GM21737 (cell line): Measurements from ENCODE around the gene ST8SIA6.

Source experiments
- ATAC-seq: cut with Tn5 transposase; IDR thresholded peaks from one replicate; pipeline ENCODE4 v1.9.1; 2021; ENCODE audit warnings: mild to moderate bottlenecking, moderate library complexity; ENCODE audit not compliant: unreplicated experiment

ST8SIA6 gene

DNA sequence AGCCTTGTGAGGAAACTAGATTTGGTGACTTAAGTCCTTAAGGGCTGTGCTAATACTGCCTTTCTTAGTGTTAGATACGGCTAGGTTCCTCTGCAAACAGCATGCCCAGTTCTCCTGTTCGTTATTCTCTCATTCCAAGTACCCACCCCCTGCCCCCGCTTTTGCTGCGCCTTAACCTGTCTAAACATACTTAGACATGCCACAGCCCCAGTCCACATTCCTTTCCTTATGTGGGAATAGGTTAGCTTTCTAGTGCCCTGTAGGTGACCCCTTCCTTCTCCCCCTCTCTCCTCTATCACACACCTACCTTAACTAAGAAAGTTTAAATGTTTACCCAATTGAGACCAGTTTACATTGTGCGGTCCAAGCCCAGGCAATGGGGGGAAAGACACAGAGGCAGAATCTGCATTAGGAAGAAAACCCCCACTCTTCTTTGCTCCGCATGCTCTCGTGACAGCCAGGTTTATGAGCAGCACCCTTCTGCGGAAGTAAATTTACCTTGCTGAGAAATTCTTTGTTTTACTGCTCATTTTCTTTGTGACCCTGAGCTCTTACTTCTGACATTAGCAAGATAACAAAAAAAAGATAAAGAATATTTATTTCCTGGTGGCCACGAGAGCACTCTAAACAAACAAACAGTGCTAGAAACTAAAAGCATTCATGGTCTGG lies 177.5 kb downstream of the ST8SIA6 start:
- ATAC-seq: no peak

DNA sequence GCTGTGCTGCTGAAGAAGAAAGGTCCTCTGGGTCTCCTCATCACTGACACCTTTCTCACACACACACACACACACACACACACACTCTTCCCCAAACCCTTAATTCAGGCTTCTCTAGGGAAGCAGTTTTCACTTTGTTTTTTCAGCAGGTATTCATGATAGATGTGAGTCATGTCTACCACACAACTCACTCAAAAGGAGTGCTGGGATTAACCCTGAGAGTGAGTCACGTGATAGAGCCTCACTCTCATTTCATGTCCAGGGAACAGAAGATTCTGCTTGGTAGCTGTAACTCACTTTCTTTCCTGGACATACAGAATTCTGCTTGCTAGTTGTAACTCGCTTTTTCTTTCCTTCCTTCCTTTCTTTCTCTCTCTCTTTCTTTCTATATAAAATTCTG lies 181.0 kb downstream of the ST8SIA6 start:
- no peak for ATAC-seq

DNA sequence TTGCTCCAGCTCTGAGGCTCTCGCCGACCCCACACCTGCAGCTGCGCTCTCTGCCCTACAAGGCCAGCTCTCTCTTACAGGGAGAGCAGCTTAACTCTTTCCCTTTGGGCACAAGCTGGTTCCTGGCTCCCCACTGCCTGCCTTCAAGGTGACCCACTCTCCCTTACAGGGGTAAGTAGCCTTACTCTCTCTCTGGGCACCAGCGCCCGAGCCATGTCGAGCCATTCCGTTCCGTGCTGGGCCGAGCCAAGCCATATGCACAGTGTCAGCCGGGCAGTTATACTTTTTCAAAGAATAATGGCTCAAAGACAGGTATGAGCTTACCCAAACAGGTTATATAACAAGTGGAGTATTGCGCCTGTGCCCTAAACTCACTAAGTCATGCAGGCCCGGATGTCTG lies 181.7 kb downstream of the ST8SIA6 start:
- no peak for ATAC-seq
